KOPT-K1 (cell line): Measurements from ENCODE around the gene POTEI.
"Not testable (repeated sequence)": the region's sequence is repeated elsewhere in the genome, so short reads cannot be mapped to it uniquely, and the experiment has no call there.

Experiments
- H3K27ac ChIP-seq: fragments of 200-600 bp; sonication (generic); 2 replicates; pipeline ENCODE4 v1.5.1; 2016; ENCODE audit warnings: antibody characterized with exemption, mild to moderate bottlenecking, low read depth, low read length; ENCODE audit not compliant: poor library complexity, severe bottlenecking
- H3K36me3 ChIP-seq: fragments of 200-600 bp; sonication (generic); 2 replicates; pipeline ENCODE4 v1.5.1; 2017; ENCODE audit warnings: antibody characterized with exemption, mild to moderate bottlenecking, low read length, moderate library complexity; ENCODE audit not compliant: insufficient read depth
- H3K9me3 ChIP-seq: fragments of 200-600 bp; sonication (generic); 2 replicates; pipeline ENCODE4 v1.5.1; 2017; ENCODE audit warnings: antibody characterized with exemption, low read length, mild to moderate bottlenecking; ENCODE audit not compliant: insufficient read depth, poor library complexity, severe bottlenecking

POTEI gene

DNA sequence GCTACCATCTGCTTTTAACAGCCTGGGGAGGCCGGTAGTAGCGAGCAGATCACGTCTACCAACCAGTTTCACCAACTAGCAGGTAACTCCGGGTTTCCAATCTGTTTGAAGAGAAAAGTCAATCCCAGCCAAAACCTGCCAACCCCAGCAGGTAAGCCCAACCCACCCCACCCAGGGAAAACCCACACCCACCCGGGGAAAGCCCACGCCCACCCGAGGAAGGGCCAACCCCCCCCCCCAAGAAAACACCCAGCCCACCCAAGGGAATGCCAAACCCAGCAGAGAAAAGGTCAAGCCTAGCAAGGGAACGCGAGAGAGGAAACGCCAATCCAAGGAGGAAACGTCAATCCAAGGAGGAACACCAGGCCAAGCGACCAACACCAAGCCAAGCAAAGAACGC, at the start of gene POTEI:
Gene POTEI, minus strand, starts transcription at position 101 of the 400 bp plus-strand sequence. Its CDS starts 93 bp downstream, at position 8.
- not testable (repeated sequence) for H3K27ac ChIP-seq, H3K9me3 ChIP-seq, H3K36me3 ChIP-seq

DNA sequence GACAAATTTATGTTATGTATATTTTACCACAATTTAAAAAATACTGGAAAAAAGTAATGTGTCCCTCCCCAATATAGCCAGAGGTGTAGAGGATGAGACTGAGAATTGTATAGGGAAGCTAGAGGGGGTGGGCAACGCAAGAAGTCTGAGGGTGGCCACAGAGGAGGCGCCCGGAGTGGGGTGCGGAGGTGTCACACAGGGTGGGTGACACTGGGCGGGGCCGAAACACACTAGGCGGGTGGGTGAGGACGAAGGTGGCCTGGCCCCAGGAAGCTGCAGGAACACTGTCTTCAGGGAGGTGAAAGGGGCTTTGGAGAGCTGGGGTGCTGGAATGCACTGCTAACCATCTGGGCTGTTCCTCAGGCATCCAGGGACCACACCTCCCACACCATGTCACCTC, 47.3 kb upstream of the POTEI start:
- H3K9me3 ChIP-seq, H3K27ac ChIP-seq, H3K36me3 ChIP-seq: not testable (repeated sequence)

DNA sequence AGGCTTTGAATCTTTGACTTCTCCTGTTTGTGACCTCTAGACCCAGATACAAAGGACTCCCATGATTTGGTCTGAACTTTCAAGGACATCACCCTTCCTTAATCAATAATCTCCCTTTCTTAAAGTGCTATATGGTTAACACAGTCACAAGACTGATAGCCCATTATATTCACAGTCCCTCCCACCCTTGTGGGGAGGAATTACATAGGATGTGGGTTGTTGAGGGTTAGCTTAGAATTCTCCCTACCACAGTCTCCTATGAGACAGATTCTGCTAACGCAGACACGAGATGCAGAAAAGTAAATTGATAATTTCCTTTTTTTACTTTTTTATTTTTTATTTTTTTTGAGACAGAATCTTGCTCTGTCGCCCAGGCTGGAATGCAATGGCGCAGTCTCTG, 45.0 kb upstream of the POTEI start:
- H3K9me3 ChIP-seq, H3K36me3 ChIP-seq, H3K27ac ChIP-seq: not testable (repeated sequence)

DNA sequence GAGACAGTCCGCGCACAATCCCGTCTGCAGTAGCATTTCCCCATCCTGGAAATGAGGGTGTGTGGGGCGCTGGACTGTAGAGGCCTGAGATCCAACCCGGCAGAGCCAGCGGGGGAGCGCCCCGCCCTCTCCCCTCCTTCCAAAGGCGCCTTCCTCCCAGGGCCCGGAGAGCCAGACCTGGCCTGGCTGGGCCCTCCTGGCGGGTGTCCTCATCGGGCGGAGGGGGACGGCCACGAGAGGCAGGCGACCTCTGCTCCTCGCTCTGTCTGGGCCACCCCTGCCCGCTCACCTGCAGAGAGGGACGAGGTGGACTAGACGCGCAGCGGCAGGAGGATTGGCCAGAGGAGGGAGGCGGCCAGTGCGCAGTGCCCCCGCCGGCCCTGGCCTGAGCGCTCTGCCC, 40.3 kb upstream of the POTEI start:
- H3K27ac ChIP-seq, H3K36me3 ChIP-seq, H3K9me3 ChIP-seq: not testable (repeated sequence)

DNA sequence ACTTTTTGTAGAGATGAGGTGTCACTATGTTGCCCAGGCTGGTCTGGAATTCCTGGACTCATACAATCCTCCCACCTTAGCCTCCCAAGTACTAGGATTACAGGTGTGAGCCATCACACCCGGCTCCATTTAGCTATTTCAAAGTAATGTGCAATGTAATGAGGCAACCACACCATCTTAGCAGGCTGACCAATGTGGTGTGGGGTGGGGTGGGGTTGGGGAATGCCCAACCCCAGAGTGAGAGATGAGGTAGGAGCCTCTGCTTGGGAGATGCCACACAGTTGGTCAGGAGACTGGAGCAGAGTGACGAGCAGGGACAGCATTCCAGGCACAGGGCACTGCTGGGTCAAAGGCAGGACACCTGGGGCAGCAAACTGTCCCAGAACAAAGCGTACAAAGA, 39.3 kb upstream of the POTEI start:
- H3K36me3 ChIP-seq, H3K27ac ChIP-seq, H3K9me3 ChIP-seq: not testable (repeated sequence)

DNA sequence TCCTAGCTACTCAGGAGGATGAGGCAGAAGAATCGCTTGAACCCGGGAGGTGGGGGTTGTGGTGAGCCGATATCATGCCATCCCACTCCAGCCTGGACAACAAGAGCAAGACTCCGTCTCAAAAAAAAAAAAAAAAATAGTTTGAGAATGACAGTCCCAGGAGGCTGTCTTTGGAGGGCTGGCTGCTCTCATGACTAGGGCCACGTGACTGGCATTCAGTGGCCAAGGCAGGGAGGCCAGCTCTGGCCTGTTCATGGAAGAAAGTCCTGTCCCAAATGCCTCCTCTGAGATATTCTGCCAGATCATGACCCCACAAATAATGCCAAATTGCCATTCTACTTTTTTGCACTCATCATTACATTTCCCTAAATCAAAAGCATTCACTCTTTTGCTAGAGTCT, 35.9 kb upstream of the POTEI start:
- H3K36me3 ChIP-seq, H3K9me3 ChIP-seq, H3K27ac ChIP-seq: not testable (repeated sequence)

DNA sequence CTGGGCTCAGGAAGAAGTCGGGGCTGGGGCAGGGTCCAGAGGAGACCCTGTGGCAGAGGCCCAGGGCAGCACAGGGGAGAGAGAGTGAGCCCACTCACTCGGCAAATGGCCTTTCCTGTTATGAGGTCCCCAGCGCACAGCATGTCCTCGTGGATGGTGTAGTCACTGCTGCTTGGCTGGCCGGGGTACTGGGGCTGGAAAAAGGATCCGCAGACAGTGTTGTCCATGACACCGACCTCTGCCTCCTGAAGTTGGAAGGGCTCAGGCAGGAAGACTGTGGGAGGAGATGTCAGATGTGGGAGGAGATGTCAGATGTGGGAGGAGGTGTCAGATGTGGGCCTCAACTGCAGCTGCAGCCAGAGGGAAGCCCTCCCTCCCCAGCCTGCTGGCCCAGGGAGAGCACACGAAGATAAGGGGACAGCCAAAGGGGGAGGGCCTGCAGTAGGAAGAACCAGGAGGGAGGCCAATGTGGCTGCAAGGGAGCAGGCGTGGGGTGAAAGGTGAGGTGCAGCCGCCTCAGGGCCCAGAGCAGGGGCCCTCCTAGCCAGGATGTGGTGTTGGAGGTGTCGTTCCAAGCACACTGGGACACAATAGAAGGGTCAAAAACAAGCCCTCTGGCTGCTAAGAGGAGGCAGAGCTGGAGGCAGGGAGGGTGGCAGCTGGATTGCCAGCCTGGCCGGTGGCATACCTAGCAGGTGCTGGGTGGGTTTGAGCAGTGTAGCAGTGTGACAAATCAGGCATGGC, 34.8 kb upstream of the POTEI start:
- H3K36me3 ChIP-seq, H3K27ac ChIP-seq, H3K9me3 ChIP-seq: not testable (repeated sequence)

DNA sequence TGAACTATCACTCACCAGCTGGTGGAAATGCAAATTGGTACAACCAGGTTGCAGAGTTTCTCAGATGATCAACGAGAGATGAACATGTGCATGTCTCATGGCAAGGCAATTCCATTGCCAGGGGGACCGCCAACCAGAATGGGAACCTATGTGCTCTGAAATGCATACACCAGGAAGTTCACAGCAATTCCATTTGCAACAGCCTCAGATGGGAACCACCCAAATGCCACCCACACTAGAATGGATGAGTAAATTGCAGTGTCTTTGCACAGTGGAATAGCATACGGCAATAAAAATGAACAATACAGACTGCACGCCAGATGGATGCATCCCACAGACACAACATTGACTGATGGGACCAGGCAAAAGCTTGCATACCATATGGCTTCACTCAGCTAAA, 33.7 kb upstream of the POTEI start:
- H3K36me3 ChIP-seq, H3K27ac ChIP-seq, H3K9me3 ChIP-seq: not testable (repeated sequence)

DNA sequence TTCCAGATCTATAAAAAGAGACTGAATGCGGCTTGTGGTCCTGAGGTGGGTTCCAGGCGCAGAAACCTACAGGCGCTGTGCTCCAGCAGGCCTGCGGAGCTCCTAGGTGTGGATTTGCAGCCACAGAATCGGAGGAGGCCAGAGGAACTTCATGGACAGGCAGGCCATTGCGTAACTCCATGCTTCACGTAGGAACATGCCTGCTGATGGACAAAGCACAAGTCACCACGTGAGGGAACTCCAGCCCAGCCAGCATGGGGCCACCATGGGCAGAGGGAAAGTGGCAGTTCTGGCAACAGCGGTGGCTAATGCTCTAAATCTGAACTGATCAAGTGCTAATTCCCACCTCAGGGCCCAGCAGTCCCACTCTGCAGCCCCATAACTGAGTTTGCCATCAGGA, 29.1 kb upstream of the POTEI start:
- not testable (repeated sequence) for H3K9me3 ChIP-seq, H3K36me3 ChIP-seq, H3K27ac ChIP-seq

DNA sequence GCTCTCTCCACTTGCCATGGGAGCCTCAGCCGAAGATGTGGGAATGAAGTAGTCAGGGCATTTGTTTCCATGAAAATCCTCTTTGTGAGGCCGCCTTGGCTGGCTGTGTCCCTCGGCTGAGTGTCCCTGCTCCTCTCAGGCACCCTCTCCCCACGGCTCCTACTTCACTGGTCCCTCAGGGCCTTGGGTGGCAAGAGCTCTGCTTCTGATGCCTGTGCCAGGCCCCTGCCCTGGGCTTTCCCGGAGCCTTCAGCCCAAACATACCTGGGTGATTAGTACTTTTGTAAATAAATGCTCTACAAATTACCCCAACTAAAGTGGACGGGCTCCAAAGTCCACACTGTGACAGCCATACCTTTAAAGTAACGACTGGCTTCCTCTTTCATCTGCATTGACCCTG, 27.5 kb upstream of the POTEI start:
- not testable (repeated sequence) for H3K27ac ChIP-seq, H3K9me3 ChIP-seq, H3K36me3 ChIP-seq

DNA sequence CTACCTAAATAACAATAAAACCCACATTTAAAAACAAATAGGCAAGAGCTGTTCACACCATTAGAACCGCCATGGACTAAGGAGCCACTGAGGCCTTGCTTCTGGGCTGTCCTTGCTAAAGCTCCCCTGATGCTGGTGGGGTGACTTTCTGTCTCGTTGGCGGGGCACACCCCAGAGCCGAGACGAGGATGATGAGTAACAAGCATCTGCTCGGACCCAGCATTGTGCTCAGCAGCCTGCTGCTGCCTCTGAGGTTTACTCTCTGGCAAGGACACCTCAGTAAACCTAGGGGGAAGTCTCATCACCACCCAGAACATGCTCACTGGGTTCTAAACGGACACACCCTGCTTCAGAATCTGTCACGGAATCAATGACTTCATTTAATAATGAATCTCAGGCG, 22.5 kb upstream of the POTEI start:
- H3K9me3 ChIP-seq, H3K27ac ChIP-seq, H3K36me3 ChIP-seq: not testable (repeated sequence)

DNA sequence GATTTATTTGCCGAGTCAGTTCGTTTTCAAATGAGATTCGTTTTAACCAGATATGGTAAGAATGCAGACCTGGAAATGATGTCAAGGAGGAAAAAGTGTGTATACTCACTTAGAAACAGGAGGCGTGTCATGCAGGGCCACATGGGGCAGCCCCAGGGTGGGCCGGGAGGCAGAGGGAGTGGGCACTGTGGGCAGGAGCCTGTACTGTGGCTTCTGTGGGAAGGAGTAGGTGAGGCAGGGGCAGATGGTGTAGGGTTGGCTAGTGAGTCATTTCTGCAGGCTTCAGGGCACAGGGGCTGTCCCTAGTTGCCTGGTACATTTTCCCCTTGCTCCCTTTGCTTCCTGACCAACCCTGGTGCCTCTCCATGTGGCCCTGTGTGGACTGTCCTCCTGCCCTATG, 22.1 kb upstream of the POTEI start:
- not testable (repeated sequence) for H3K36me3 ChIP-seq, H3K27ac ChIP-seq, H3K9me3 ChIP-seq

DNA sequence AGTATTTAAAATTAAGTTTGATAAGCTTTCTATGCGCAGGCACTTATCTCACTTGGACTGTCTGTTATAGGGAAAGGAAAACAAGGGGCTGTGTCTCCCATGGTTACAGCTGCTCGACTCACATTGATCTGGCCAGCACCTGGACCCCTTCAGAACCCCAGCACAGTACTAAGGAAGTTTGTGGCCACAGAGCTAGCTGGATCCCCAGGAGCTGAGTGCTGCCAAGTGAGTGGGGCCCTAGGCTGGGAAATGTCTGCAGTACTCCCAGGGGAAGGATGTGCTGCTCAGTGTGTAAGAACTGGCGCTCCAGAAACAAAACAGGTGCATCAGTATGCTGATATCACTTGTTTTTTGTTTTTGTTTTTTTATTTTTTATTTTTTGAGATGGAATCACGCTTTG, 21.1 kb upstream of the POTEI start:
- H3K9me3 ChIP-seq, H3K27ac ChIP-seq, H3K36me3 ChIP-seq: not testable (repeated sequence)

DNA sequence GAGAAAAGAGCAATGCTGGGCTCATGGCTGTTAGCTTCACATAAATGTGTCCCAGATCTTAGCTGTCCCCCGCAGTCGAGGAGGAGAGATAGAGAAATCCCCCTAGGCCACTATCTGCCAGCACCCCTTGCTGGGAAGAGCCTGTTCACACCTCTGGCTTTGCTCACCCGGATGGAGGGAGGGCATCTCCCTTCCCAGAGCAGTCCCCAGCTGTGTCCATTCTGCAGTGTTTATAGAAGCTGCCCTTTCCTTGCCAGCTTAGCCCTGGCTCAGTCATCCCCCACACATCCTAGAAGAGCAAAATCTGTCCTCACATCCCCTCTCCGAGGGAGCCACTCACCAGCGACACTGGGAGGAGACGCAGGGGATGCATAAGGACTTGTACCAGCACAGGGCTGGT, 20.4 kb upstream of the POTEI start:
- not testable (repeated sequence) for H3K9me3 ChIP-seq, H3K27ac ChIP-seq, H3K36me3 ChIP-seq

DNA sequence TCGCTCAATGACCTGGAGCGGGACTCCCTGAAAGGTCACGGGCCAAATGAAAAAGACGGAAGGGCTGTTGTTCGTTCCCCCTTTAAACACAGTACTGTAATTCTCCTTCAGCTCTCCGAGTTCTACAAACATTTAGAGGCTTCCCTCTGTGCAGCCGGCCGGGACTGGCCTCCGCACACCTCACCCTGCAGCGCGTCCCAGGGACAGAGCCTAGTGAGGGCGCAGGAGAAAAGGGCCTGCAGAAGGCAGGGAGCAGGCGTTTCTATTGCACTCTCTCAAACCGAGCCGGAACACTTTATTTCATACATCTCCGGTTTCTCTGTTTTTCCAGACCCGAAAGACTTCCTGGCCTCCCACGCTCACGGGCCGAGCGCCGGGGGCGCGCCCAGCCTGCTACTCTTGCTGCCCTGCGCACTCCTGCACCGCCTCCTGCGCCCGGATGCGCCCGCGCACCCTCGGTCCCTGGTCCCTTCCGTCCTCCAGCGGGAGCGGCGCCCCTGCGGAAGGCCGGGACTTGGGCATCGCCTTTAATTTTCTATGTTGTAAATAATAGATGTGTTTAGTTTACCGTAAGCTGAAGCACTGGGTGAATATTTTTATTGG, 18.3 kb upstream of the POTEI start:
- not testable (repeated sequence) for H3K9me3 ChIP-seq, H3K36me3 ChIP-seq, H3K27ac ChIP-seq

DNA sequence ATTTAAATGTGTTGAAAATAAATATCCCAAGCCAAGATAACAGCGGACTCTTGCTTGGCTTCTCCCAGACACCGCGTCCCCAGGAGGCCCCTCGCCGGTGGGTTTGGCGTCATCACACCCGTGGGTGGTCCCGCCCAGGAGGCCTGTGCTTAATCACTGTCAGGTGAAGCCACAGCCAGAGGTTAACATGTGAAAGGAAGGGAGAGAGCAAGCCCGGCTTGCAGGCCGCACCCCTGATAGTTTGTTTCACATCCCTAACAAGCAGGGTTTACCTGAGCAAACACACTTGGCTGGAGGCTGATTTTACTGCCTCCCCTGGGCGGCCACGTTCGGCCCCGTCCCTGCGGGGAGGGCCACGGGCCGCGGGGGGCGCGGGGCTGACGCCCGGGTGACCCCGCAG, 13.3 kb upstream of the POTEI start:
- H3K9me3 ChIP-seq, H3K27ac ChIP-seq: not testable (repeated sequence)

More for the DNA sequence above, 13.3 kb upstream of the POTEI start:
- not testable (repeated sequence) for H3K36me3 ChIP-seq
